Fibroblast of the conjunctiva (primary cell): ENCODE measurements around the gene SMG1.
A peak's percentile ranks its signal among the peaks of the same experiment; 100 is the strongest.
"Not testable (repeated sequence)": the region's sequence is repeated elsewhere in the genome, so short reads cannot be mapped to it uniquely, and the experiment has no call there.

Experiments used
- DNase-seq: peaks from one replicate; pipeline ENCODE4 v3.0.0-alpha.2; 2010; ENCODE audit warnings: low read depth

SMG1 gene

GRCh38 chr16:18933501-18933900, 7.3 kb upstream of the SMG1 start:
- DNase-seq = no peak

- no peak for DNase-seq
Observed at GRCh38 chr16:18932243-18932987, 6.2 kb upstream of the SMG1 start.

GRCh38 chr16:18931756-18932155, 5.5 kb upstream of the SMG1 start:
- DNase-seq = no peak

- DNase-seq = not testable (repeated sequence)
Observed at GRCh38 chr16:18930095-18930494, 3.9 kb upstream of the SMG1 start.

- not testable (repeated sequence) for DNase-seq
Observed at GRCh38 chr16:18928073-18928472, 1.9 kb upstream of the SMG1 start.

- not testable (repeated sequence) for DNase-seq
Observed at GRCh38 chr16:18925215-18925985, 808 bp downstream of the SMG1 start.

- DNase-seq = not testable (repeated sequence)
Observed at GRCh38 chr16:18923935-18924334, 2.3 kb downstream of the SMG1 start.

GRCh38 chr16:18923124-18923523, 3.1 kb downstream of the SMG1 start:
- DNase-seq = not testable (repeated sequence)

- not testable (repeated sequence) for DNase-seq
Observed at GRCh38 chr16:18909585-18909984, 16.6 kb downstream of the SMG1 start.

- DNase-seq = not testable (repeated sequence)
Observed at GRCh38 chr16:18908716-18909115, 17.5 kb downstream of the SMG1 start.

GRCh38 chr16:18902778-18903177, 23.4 kb downstream of the SMG1 start:
- not testable (repeated sequence) for DNase-seq

GRCh38 chr16:18902044-18902443, 24.2 kb downstream of the SMG1 start:
- DNase-seq = not testable (repeated sequence)

- DNase-seq = not testable (repeated sequence)
Observed at GRCh38 chr16:18901194-18901593, 25.0 kb downstream of the SMG1 start.

- not testable (repeated sequence) for DNase-seq
Observed at GRCh38 chr16:18884456-18884855, 41.8 kb downstream of the SMG1 start.

GRCh38 chr16:18877734-18878133, 48.5 kb downstream of the SMG1 start:
- DNase-seq = not testable (repeated sequence)

- not testable (repeated sequence) for DNase-seq
Observed at GRCh38 chr16:18877259-18877658, 48.9 kb downstream of the SMG1 start.

- not testable (repeated sequence) for DNase-seq
Observed at GRCh38 chr16:18876301-18876700, 49.9 kb downstream of the SMG1 start.

- DNase-seq = peak; percentile 3
Observed at GRCh38 chr16:18869043-18869771, 57.0 kb downstream of the SMG1 start.

- DNase-seq = peak; percentile 32
Observed at GRCh38 chr16:18866277-18866823, 59.9 kb downstream of the SMG1 start.

- not testable (repeated sequence) for DNase-seq
Observed at GRCh38 chr16:18862891-18863290, 63.3 kb downstream of the SMG1 start.

- DNase-seq = no peak
Observed at GRCh38 chr16:18855196-18855595, 71.0 kb downstream of the SMG1 start.

- DNase-seq = no peak
Observed at GRCh38 chr16:18853694-18854093, 72.5 kb downstream of the SMG1 start.
